Measurements from ENCODE around the gene ING5.

The ING5 gene

GRCh38 chr2:241777686-241778627 lies 76.1 kb downstream of the ING5 start:
- no peak for DNase-seq
